ENCODE results near the gene PCK2.

PCK2 gene

GRCh38 chr14:24058260-24058950 is 35.7 kb upstream of the PCK2 start:
- no peak for DNase-seq (ENCODE audit: low read depth, low spot score)

GRCh38 chr14:24058951-24059475 is 35.1 kb upstream of the PCK2 start:
- Histone ChIP-seq H3K4me3 (ENCODE audit: insufficient read length, low read depth) (no peak overlapping the region), H3K9ac (ENCODE audit: insufficient read length, low read depth) (no peak overlapping the region), H3K36me3 (ENCODE audit: insufficient read depth, insufficient read length, low read length) (no peaks in the 10 kb centered on the region), H3K27me3 (ENCODE audit: insufficient read depth, insufficient read length) (peaks cover 5% of the 10 kb centered on the region), H3K9me3 (ENCODE audit: insufficient read depth, low read length) (no peaks in the 10 kb centered on the region), H3K4me1 (ENCODE audit: insufficient read depth, insufficient read length) (peaks cover 8% of the 10 kb centered on the region)
- no peak for DNase-seq (ENCODE audit: low read depth, low spot score)
- no peak for TF ChIP-seq YY1 (IDR thresholded peaks at IDR 0.05; ENCODE audit: insufficient read depth, insufficient read length)
- no peak for TF ChIP-seq ZNF274 (IDR thresholded peaks at IDR 0.05; ENCODE audit: low read depth, low read length)
- no peak for TF ChIP-seq SUZ12 (IDR thresholded peaks at IDR 0.05; ENCODE audit: extremely low read depth, insufficient read depth, insufficient read length)

More at GRCh38 chr14:24058260-24058950, 35.7 kb upstream of the PCK2 start:
- Histone ChIP-seq H3K27me3 (ENCODE audit: insufficient read depth, insufficient read length) (peaks cover 11% of the 10 kb centered on the region), H3K4me3 (ENCODE audit: insufficient read length, low read depth) (no peak overlapping the region), H3K36me3 (ENCODE audit: insufficient read depth, insufficient read length, low read length) (no peaks in the 10 kb centered on the region), H3K9me3 (ENCODE audit: insufficient read depth, low read length) (no peaks in the 10 kb centered on the region), H3K9ac (ENCODE audit: insufficient read length, low read depth) (no peak overlapping the region), H3K4me1 (ENCODE audit: insufficient read depth, insufficient read length) (peaks cover 8% of the 10 kb centered on the region)
- TF ChIP-seq SUZ12 (IDR thresholded peaks at IDR 0.05; ENCODE audit: extremely low read depth, insufficient read depth, insufficient read length), result no peak
- no peak for TF ChIP-seq ZNF274 (IDR thresholded peaks at IDR 0.05; ENCODE audit: low read depth, low read length)
- TF ChIP-seq YY1 (IDR thresholded peaks at IDR 0.05; ENCODE audit: insufficient read depth, insufficient read length), result no peak

- Histone ChIP-seq H3K4me3 (ENCODE audit: insufficient read length, low read depth) (no peak overlapping the region), H3K4me1 (ENCODE audit: insufficient read depth, insufficient read length) (peaks cover 8% of the 10 kb centered on the region), H3K27me3 (ENCODE audit: insufficient read depth, insufficient read length) (no peaks in the 10 kb centered on the region), H3K9ac (ENCODE audit: insufficient read length, low read depth) (no peak overlapping the region), H3K9me3 (ENCODE audit: insufficient read depth, low read length) (no peaks in the 10 kb centered on the region), H3K36me3 (ENCODE audit: insufficient read depth, insufficient read length, low read length) (no peaks in the 10 kb centered on the region)
- TF ChIP-seq SUZ12 (IDR thresholded peaks at IDR 0.05; ENCODE audit: extremely low read depth, insufficient read depth, insufficient read length), result no peak
- no peak for TF ChIP-seq YY1 (IDR thresholded peaks at IDR 0.05; ENCODE audit: insufficient read depth, insufficient read length)
- no peak for TF ChIP-seq ZNF274 (IDR thresholded peaks at IDR 0.05; ENCODE audit: low read depth, low read length)
- no peak for DNase-seq (ENCODE audit: low read depth, low spot score)
These were observed 34.2 kb upstream of the PCK2 start for GRCh38 chr14:24059841-24060388.

- no peak overlapping the region for H3K9ac ChIP-seq (ENCODE audit: insufficient read length, low read depth)
- H3K27me3 ChIP-seq (ENCODE audit: insufficient read depth, insufficient read length), result no peaks in the 10 kb centered on the region
- no peak for DNase-seq (ENCODE audit: low read depth, low spot score)
- no peaks in the 10 kb centered on the region for H3K9me3 ChIP-seq (ENCODE audit: insufficient read depth, low read length)
- no peaks in the 10 kb centered on the region for H3K36me3 ChIP-seq (ENCODE audit: insufficient read depth, insufficient read length, low read length)
- H3K4me1 ChIP-seq (ENCODE audit: insufficient read depth, insufficient read length), result peaks cover 8% of the 10 kb centered on the region
- TF ChIP-seq SUZ12 (IDR thresholded peaks at IDR 0.05; ENCODE audit: extremely low read depth, insufficient read depth, insufficient read length) (no peak), YY1 (IDR thresholded peaks at IDR 0.05; ENCODE audit: insufficient read depth, insufficient read length) (no peak)
- H3K4me3 ChIP-seq (ENCODE audit: insufficient read length, low read depth), result no peak overlapping the region
These were observed 33.7 kb upstream of the PCK2 start for GRCh38 chr14:24060443-24060842.

- Histone ChIP-seq H3K9me3 (ENCODE audit: insufficient read depth, low read length) (no peaks in the 10 kb centered on the region), H3K27me3 (ENCODE audit: insufficient read depth, insufficient read length) (no peaks in the 10 kb centered on the region), H3K36me3 (ENCODE audit: insufficient read depth, insufficient read length, low read length) (no peaks in the 10 kb centered on the region), H3K4me1 (ENCODE audit: insufficient read depth, insufficient read length) (peaks cover 8% of the 10 kb centered on the region), H3K4me3 (ENCODE audit: insufficient read length, low read depth) (no peak overlapping the region), H3K9ac (ENCODE audit: insufficient read length, low read depth) (no peak overlapping the region)
- TF ChIP-seq ZNF274 (IDR thresholded peaks at IDR 0.05; ENCODE audit: low read depth, low read length), result no peak
- no peak for DNase-seq (ENCODE audit: low read depth, low spot score)
These were observed 32.9 kb upstream of the PCK2 start for GRCh38 chr14:24060984-24061913.

- DNase-seq (ENCODE audit: low read depth, low spot score), result no peak
- TF ChIP-seq YY1 (IDR thresholded peaks at IDR 0.05; ENCODE audit: insufficient read depth, insufficient read length) (no peak), ZNF274 (IDR thresholded peaks at IDR 0.05; ENCODE audit: low read depth, low read length) (no peak), SUZ12 (IDR thresholded peaks at IDR 0.05; ENCODE audit: extremely low read depth, insufficient read depth, insufficient read length) (no peak)
- no peaks in the 10 kb centered on the region for H3K27me3 ChIP-seq (ENCODE audit: insufficient read depth, insufficient read length)
- no peaks in the 10 kb centered on the region for H3K36me3 ChIP-seq (ENCODE audit: insufficient read depth, insufficient read length, low read length)
- H3K4me3 ChIP-seq (ENCODE audit: insufficient read length, low read depth), result no peak overlapping the region
- no peaks in the 10 kb centered on the region for H3K9me3 ChIP-seq (ENCODE audit: insufficient read depth, low read length)
- no peak overlapping the region for H3K9ac ChIP-seq (ENCODE audit: insufficient read length, low read depth)
- peaks cover 8% of the 10 kb centered on the region for H3K4me1 ChIP-seq (ENCODE audit: insufficient read depth, insufficient read length)
These were observed 31.7 kb upstream of the PCK2 start for GRCh38 chr14:24062216-24062980.

Measured in NT2/D1 (cell line).